Measurements from ENCODE around the gene DIPK2B. TPM values are rescaled to one million over a fixed set of nuclear protein-coding genes. Genes with fewer than 3 reads are reported as not detected.

Gene DIPK2B
- polyA plus RNA-seq = not detected

DNA sequence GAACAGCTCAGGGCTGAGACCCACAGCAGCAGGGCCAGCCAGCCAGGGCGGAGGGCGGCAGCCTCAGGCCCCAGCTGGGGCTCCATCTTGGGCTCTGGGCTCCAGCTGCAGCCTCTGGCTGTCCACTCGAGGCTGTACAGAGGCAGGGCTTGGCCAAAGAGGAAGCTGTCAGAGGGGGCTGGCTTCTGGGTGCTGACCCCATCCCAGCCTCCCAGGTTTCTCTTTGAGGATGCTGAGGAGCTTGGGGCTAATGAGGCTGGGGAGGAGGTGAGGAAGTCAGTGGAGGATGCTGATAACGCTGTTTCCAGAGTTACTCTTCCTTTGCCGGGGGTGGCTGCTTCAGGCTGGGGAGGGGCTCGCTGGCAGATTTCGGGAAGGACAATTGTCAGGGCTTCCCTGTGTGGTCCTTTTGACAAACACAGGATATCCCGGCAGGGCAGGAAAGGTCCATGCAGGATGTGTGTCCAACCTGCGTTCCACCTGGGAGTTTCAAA, at the start of gene DIPK2B:
Gene DIPK2B (minus strand): TSS at position 136 of the 494 bp plus-strand sequence. CDS start 50 bp downstream, at position 86.
- H3K4me1 Mint-ChIP-seq = no peaks in the 10 kb centered on the region
- H3K4me3 Mint-ChIP-seq = no peak within 1 kb of the TSS
- DNase-seq = no peak
- peaks cover 0 to 3% (median 0%) of the 10 kb centered on the region in 6 donors for H3K9me3 Mint-ChIP-seq
- H3K27ac Mint-ChIP-seq = peak within 1 kb of the TSS in 1 of 6 donors; percentile 19
- H3K36me3 Mint-ChIP-seq = no peaks in the 10 kb centered on the region
- peaks cover 8 to 28% (median 13%) of the 10 kb centered on the region in 3 donors for H3K27me3 Mint-ChIP-seq (ENCODE audit: low read depth in 3 of 3)

DNA sequence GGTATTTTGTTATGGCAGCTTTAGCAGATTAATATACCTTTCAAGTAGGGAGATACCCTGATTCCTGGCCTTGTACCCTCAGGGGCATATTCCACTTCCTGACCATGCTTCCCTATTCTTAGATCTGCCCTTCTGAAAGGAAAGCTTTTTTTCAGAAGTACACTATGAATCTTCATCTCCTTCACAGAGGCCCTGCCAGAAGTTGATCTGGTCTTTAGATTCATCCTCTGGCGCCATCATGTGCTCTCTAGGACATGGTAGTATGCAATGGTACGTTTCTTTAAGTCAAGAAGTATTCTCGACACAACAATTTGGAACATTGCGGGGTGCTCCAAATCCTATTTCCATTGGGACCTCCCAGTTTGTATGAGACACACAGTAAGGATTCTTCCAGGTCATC, 39.6 kb upstream of the DIPK2B start:
- H3K9me3 Mint-ChIP-seq = no peaks in the 10 kb centered on the region
- H3K27me3 Mint-ChIP-seq (ENCODE audit: low read depth in 3 of 3) = peaks cover 0 to 6% (median 4%) of the 10 kb centered on the region in 3 donors
- no peak for DNase-seq
- H3K27ac Mint-ChIP-seq = no peak overlapping the region
- no peaks in the 10 kb centered on the region for H3K4me1 Mint-ChIP-seq
- no peak overlapping the region for H3K4me3 Mint-ChIP-seq
- no peaks in the 10 kb centered on the region for H3K36me3 Mint-ChIP-seq

- H3K9me3 Mint-ChIP-seq = no peaks in the 10 kb centered on the region
- H3K36me3 Mint-ChIP-seq = no peaks in the 10 kb centered on the region
- H3K4me3 Mint-ChIP-seq = no peak overlapping the region
- no peak for DNase-seq
- H3K4me1 Mint-ChIP-seq = peaks cover 1 to 3% of the 10 kb centered on the region in 2 donors
- H3K27ac Mint-ChIP-seq = no peak overlapping the region
- H3K27me3 Mint-ChIP-seq (ENCODE audit: low read depth in 3 of 3) = peaks cover 0 to 13% (median 4%) of the 10 kb centered on the region in 3 donors
Observed at GRCh38 chrX:45238489-45238888, 37.8 kb upstream of the DIPK2B start.

DNA sequence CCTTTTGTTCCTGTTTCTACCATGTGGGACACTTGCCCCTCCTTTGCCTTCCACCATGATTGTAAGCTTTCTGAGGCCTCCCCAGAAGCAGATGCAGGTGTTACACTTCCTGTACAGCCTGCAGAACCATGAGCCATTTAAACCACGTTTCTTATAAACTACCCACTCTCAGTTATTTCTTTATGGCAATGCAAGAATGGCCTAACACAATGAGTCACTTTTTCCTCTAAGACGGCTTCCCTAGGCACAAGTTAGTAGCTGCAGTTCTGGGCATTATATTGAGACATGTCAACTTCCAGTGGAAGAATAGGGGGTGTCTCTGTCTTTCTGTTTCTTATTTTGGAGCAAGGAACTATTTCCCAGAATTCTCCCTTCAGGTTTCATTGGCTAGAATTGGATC, 32.9 kb upstream of the DIPK2B start:
- Mint-ChIP-seq H3K9me3 (peaks cover 0 to 4% (median 0%) of the 10 kb centered on the region in 6 donors), H3K4me3 (peak overlapping the region in 2 of 5 donors; percentile 12 to 23), H3K4me1 (peaks cover 28 to 32% of the 10 kb centered on the region in 2 donors), H3K36me3 (no peaks in the 10 kb centered on the region), H3K27ac (peak overlapping the region in 1 of 6 donors; percentile 77), H3K27me3 (ENCODE audit: low read depth in 3 of 3) (peaks cover 0 to 14% (median 6%) of the 10 kb centered on the region in 3 donors)
- no peak for DNase-seq

DNA sequence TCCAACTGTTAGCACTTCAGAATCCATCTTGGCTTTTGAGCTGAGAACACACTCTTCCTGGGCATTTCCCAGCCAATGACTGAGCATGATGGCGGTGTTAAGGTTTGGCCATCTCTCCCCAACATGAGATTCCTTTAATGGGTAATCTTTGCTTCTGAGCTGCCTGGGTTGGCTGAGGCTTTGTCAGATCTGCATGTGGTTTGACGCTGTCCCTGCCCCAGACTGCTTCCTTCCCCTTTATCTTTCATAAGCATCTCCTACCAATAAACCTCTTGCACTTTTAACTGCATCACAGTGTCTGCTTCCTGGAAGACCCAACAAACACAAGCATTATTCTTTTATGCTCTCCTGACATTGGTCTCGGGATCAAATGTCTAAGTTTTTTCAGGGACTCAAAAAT, 31.5 kb upstream of the DIPK2B start:
- peak overlapping the region; percentile 3 to 77 (median 63) for H3K27ac Mint-ChIP-seq

GRCh38 chrX:45230410-45230809, 29.7 kb upstream of the DIPK2B start:
- Mint-ChIP-seq H3K36me3 (no peaks in the 10 kb centered on the region), H3K9me3 (peaks cover 0 to 4% (median 0%) of the 10 kb centered on the region in 6 donors), H3K27ac (no peak overlapping the region), H3K27me3 (ENCODE audit: low read depth in 3 of 3) (peaks cover 0 to 18% (median 8%) of the 10 kb centered on the region in 3 donors), H3K4me1 (peaks cover 28 to 32% of the 10 kb centered on the region in 2 donors), H3K4me3 (no peak overlapping the region)
- no peak for DNase-seq

More for the DNA sequence above, 31.5 kb upstream of the DIPK2B start:
- H3K27me3 Mint-ChIP-seq (ENCODE audit: low read depth in 3 of 3) = peaks cover 0 to 19% (median 8%) of the 10 kb centered on the region in 3 donors
- H3K36me3 Mint-ChIP-seq = no peaks in the 10 kb centered on the region
- peak; percentile 39 to 54 (median 50) for DNase-seq
- H3K4me1 Mint-ChIP-seq = peaks cover 28 to 32% of the 10 kb centered on the region in 2 donors
- peak overlapping the region; percentile 20 to 79 (median 52) for H3K4me3 Mint-ChIP-seq
- H3K9me3 Mint-ChIP-seq = peaks cover 0 to 4% (median 0%) of the 10 kb centered on the region in 6 donors

DNA sequence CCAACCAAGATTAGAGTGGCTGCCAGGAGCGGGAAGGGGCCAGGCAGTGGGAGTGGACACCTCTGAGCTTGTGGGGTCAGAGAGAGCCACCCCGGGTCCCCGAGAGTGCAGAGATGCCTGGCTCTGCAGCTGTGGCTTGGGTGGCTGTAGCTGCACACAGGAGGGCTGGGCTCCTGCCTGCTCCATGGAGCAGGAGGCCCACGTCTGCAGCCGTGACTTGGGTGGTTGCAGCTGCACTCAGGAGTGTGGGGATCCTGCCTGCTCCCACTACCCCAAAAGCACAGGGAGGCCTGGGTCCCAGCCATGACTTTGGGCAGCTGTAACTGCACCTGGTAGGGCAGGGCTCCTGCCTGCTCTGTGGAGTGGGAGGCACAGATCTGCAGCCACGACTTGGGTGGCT, 28.7 kb upstream of the DIPK2B start:
- peaks cover 0 to 15% (median 8%) of the 10 kb centered on the region in 3 donors for H3K27me3 Mint-ChIP-seq (ENCODE audit: low read depth in 3 of 3)
- DNase-seq = no peak
- no peak overlapping the region for H3K4me3 Mint-ChIP-seq
- no peaks in the 10 kb centered on the region for H3K36me3 Mint-ChIP-seq
- peaks cover 28 to 32% of the 10 kb centered on the region in 2 donors for H3K4me1 Mint-ChIP-seq
- H3K27ac Mint-ChIP-seq = no peak overlapping the region
- H3K9me3 Mint-ChIP-seq = peaks cover 0 to 4% (median 0%) of the 10 kb centered on the region in 6 donors

GRCh38 chrX:45228126-45228525, 27.4 kb upstream of the DIPK2B start:
- peaks cover 2 to 8% (median 4%) of the 10 kb centered on the region in 3 donors for H3K27me3 Mint-ChIP-seq (ENCODE audit: low read depth in 3 of 3)
- H3K36me3 Mint-ChIP-seq = no peaks in the 10 kb centered on the region
- H3K4me3 Mint-ChIP-seq = no peak overlapping the region
- no peak overlapping the region for H3K27ac Mint-ChIP-seq
- peaks cover 23 to 25% of the 10 kb centered on the region in 2 donors for H3K4me1 Mint-ChIP-seq
- H3K9me3 Mint-ChIP-seq = peaks cover 0 to 4% (median 0%) of the 10 kb centered on the region in 6 donors
- DNase-seq = no peak

DNA sequence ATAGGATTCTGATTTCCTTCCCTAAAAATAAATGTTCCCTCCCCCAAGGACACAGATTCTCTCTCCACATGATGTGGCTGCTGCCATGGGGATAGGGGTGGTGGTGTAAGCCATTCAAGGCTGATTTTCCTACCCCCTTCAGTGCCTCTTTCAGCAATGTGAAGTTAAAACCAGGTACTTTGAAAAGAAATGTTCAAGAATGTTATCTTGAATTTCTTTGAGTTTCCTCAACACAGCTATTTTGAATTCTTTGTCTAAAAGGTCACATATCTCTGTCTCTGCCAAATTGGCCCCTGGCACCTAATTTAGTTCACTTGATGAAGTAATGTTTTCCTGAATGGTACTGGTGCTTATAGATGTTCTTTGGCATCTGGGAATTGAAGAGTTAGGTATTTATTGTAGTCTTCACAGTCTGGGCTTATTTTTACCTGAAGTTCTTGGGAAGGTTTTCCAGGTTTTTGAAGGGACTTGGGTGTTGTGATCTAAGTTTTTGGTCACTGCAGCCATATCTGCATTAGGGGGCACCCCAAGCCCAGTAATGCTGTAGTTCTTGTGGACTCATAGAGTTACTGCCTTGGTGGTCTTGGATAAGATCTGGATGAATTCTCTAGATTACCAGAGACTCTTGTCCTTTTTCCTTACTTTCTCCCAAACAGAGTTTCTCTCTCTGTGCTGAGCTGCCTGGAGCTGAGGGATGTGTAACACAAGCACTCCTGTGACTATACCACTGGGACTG, 7.6 kb upstream of the DIPK2B start:
- Mint-ChIP-seq H3K36me3 (no peaks in the 10 kb centered on the region), H3K4me3 (no peak overlapping the region), H3K9me3 (peaks cover 0 to 7% (median 6%) of the 10 kb centered on the region in 6 donors), H3K27me3 (ENCODE audit: low read depth in 3 of 3) (peaks cover 4 to 23% (median 6%) of the 10 kb centered on the region in 3 donors), H3K27ac (no peak overlapping the region), H3K4me1 (no peaks in the 10 kb centered on the region)
- DNase-seq = no peak

DNA sequence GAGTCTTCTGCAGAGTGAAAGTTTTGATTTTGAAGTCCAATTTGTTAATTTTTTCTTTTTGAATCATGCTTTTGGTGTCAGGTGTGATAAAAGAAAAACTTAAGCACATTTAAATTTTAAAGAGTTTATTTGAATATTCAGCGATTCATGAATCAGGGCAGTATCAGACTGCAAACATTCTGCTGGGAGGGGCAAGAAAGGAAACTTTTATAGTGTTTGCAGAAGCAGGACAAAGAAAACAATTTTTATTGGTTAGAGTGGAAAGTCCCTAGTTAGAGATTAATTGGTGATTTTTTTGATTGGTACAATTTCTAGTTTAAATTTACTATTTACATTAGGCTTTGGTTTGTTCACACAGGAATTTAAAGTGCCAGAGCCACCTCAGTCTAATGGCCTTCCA, 1.5 kb upstream of the DIPK2B start:
- Mint-ChIP-seq H3K9me3 (peaks cover 0 to 7% (median 6%) of the 10 kb centered on the region in 6 donors), H3K36me3 (no peaks in the 10 kb centered on the region), H3K27ac (no peak overlapping the region), H3K4me3 (no peak overlapping the region), H3K4me1 (no peaks in the 10 kb centered on the region), H3K27me3 (ENCODE audit: low read depth in 3 of 3) (peaks cover 7 to 29% (median 14%) of the 10 kb centered on the region in 3 donors)
- DNase-seq = no peak

GRCh38 chrX:45198706-45199105, 2.0 kb downstream of the DIPK2B start:
- Mint-ChIP-seq H3K4me3 (no peak overlapping the region), H3K9me3 (no peaks in the 10 kb centered on the region), H3K36me3 (no peaks in the 10 kb centered on the region), H3K27me3 (ENCODE audit: low read depth in 3 of 3) (peaks cover 9 to 25% (median 13%) of the 10 kb centered on the region in 3 donors), H3K4me1 (no peaks in the 10 kb centered on the region), H3K27ac (no peak overlapping the region)
- no peak for DNase-seq

DNA sequence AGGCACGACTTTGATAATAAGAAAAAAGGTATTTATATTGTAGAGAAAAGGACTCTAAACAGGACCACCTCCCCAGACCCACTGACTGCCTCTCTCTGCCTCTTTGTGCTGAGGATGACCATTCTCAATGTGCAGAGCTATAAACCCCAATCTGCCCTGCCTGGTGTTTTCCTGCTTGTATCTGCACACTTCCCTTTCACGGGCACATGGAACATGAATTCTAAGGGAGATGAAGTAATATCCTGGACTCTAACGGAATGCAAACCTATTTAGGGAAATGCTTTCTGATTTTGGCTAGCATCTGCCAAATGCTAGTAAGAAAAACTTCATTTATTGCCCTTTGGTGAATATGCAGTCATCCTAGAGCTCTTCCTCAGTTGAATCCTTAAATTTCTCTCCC, 2.4 kb downstream of the DIPK2B start:
- Mint-ChIP-seq H3K4me1 (no peaks in the 10 kb centered on the region), H3K4me3 (no peak overlapping the region), H3K36me3 (no peaks in the 10 kb centered on the region), H3K27ac (no peak overlapping the region), H3K9me3 (no peaks in the 10 kb centered on the region), H3K27me3 (ENCODE audit: low read depth in 3 of 3) (peaks cover 9 to 25% (median 13%) of the 10 kb centered on the region in 3 donors)
- no peak for DNase-seq

DNA sequence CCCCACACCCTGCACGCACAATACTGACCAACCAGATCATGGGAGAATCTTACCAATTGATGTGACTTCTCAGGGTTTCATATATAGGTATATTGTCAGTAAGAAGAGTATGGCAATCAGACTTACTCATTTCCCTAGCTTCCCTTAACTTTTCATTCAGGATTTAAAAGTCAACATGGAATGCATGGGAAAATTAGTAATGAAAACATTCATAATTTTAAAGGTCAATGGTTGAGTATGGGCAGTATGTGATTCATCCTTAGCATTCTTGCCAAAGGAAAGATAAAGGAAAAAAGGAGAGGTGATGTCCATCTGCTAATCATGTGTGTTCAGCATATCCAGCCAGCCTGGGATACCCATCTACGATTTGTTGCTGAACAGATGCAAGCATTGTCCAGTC, 4.0 kb downstream of the DIPK2B start:
- H3K4me3 Mint-ChIP-seq = no peak overlapping the region
- no peak overlapping the region for H3K27ac Mint-ChIP-seq
- no peaks in the 10 kb centered on the region for H3K4me1 Mint-ChIP-seq
- no peaks in the 10 kb centered on the region for H3K36me3 Mint-ChIP-seq
- H3K27me3 Mint-ChIP-seq (ENCODE audit: low read depth in 3 of 3) = peaks cover 6 to 22% (median 9%) of the 10 kb centered on the region in 3 donors
- no peak for DNase-seq
- no peaks in the 10 kb centered on the region for H3K9me3 Mint-ChIP-seq

DNA sequence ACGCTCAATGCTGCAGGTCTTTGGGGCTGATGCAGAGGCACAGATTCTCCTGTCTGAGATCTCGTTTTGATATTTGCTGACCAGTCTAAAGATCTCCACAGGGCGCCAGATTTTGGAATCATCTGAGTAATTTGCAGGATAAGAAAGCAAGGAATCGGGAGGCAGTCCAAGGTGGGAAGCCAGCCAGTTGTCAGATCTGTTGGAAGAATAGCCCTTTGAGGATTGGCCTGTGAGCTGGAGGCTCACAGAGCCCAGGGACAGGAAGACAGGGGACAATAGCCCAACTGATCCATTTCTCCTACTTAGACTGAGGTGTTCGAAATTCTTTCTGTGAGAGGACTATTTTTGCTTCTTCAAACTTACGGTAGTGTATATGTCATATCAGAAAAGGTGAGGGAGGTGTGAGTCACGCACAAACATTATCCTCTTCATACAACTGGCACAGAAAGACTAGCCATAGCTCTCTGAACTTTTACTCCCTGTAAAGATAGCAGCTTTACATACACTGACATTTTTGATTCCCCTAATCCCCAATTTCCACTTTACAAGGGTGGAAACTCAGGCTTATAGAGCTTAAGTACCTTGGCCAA, 8.8 kb downstream of the DIPK2B start:
- Mint-ChIP-seq H3K9me3 (no peaks in the 10 kb centered on the region), H3K4me3 (no peak overlapping the region), H3K36me3 (no peaks in the 10 kb centered on the region), H3K27ac (no peak overlapping the region), H3K27me3 (ENCODE audit: low read depth in 3 of 3) (peaks cover 7 to 15% (median 8%) of the 10 kb centered on the region in 3 donors), H3K4me1 (peaks cover 7 to 11% of the 10 kb centered on the region in 2 donors)
- no peak for DNase-seq
